IMR-90 (cell line): ENCODE measurements around the gene NETO2. TPM values are rescaled to one million over a fixed set of nuclear protein-coding genes. Genes with fewer than 3 reads are reported as not detected.

Experiments used
- ATAC-seq: fragments of 200-7000 bp; cut with Tn5 transposase; 2 replicates; pipeline ENCODE4 v1.9.1; 2020; ENCODE audit warnings: low read depth, mild to moderate bottlenecking, moderate library complexity
- BruUV-seq: library from RNA; stranded (reverse); fragments of 400-500 nt; replicated peaks from 2 replicates; lab custom pipeline; 2021; lab: Mats Ljungman, UMichigan
- CTCF ChIA-PET: fragments of 300-600 bp; formaldehyde crosslinking; extraction: SDS; loops from one replicate; lab custom pipeline; 2021; ENCODE audit warnings: antibody characterized with exemption; lab: Yijun Ruan, JAX
- POLR2A ChIA-PET: fragments of 300-600 bp; sonication (Branson Sonifier 250); formaldehyde crosslinking; loops from one replicate; lab custom pipeline; 2022; ENCODE audit warnings: antibody characterized with exemption; ENCODE audit not compliant: unreplicated experiment; lab: Charles Lee
- DNase-seq: peaks from one replicate; pipeline ENCODE4 v3.0.0; 2013
- H2AFZ ChIP-seq: replicated peaks from 2 replicates; pipeline ENCODE3; 2013; ENCODE audit warnings: low read length, mild to moderate bottlenecking; ENCODE audit not compliant: poor library complexity
- H2AK5ac ChIP-seq: 2 replicates; pipeline ENCODE4 v1.6.1; 2013; ENCODE audit warnings: low read depth, low read length, inconsistent platforms
- H2AK9ac ChIP-seq: replicated peaks from 2 replicates; pipeline ENCODE3; 2013; ENCODE audit warnings: mild to moderate bottlenecking, low read depth, low read length, moderate library complexity; ENCODE audit not compliant: poor library complexity
- H2BK120ac ChIP-seq: 2 replicates; pipeline ENCODE4 v1.6.1; 2013; ENCODE audit warnings: low read depth, low read length, inconsistent platforms
- H2BK15ac ChIP-seq: 3 replicates; pipeline ENCODE4 v1.6.1; 2013; ENCODE audit warnings: low read depth, low read length, inconsistent platforms
- H2BK20ac ChIP-seq: 2 replicates; pipeline ENCODE4 v1.6.1; 2013; ENCODE audit warnings: low read depth, mild to moderate bottlenecking, inconsistent platforms, low read length, moderate library complexity
- H2BK5ac ChIP-seq: 2 replicates; pipeline ENCODE4 v1.6.1; 2013; ENCODE audit warnings: mild to moderate bottlenecking, low read depth, low read length, inconsistent platforms; ENCODE audit not compliant: poor library complexity, severe bottlenecking
- H3K14ac ChIP-seq: replicated peaks from 2 replicates; pipeline ENCODE4 v1.6.1; 2013; ENCODE audit warnings: low read depth, low read length, inconsistent platforms
- H3K18ac ChIP-seq: 2 replicates; pipeline ENCODE4 v1.6.1; 2013; ENCODE audit warnings: low read depth, low read length, control low read depth
- H3K23ac ChIP-seq: 2 replicates; pipeline ENCODE4 v1.6.1; 2013; ENCODE audit warnings: low read depth, low read length, inconsistent platforms
- H3K27ac ChIP-seq: 2 replicates; pipeline ENCODE4 v1.5.1; 2013; ENCODE audit warnings: mild to moderate bottlenecking, control low read depth, low read length; ENCODE audit not compliant: insufficient read depth
- H3K27me3 ChIP-seq: 2 replicates; pipeline ENCODE4 v1.6.1; 2013; ENCODE audit warnings: low read length; ENCODE audit not compliant: control insufficient read depth, insufficient read depth
- H3K36me3 ChIP-seq: 2 replicates; pipeline ENCODE4 v1.6.1; 2013; ENCODE audit warnings: low read length, mixed read lengths; ENCODE audit not compliant: control insufficient read depth, insufficient read depth
- H3K4ac ChIP-seq: 2 replicates; pipeline ENCODE4 v1.6.1; 2013; ENCODE audit warnings: low read depth, low read length, inconsistent platforms
- H3K4me1 ChIP-seq: 2 replicates; pipeline ENCODE4 v1.6.1; 2013; ENCODE audit warnings: low read length, mixed read lengths; ENCODE audit not compliant: control insufficient read depth, insufficient read depth
- H3K4me2 ChIP-seq: 2 replicates; pipeline ENCODE4 v1.6.1; 2013; ENCODE audit warnings: low read depth, mild to moderate bottlenecking, control low read depth, low read length, moderate library complexity
- H3K4me3 ChIP-seq: 2 replicates; pipeline ENCODE4 v1.5.1; 2013; ENCODE audit warnings: low read depth, mild to moderate bottlenecking, control low read depth, low read length, moderate library complexity; ENCODE audit not compliant: insufficient read depth
- H3K56ac ChIP-seq: 2 replicates; pipeline ENCODE4 v1.6.1; 2013; ENCODE audit warnings: low read length, inconsistent platforms; ENCODE audit not compliant: insufficient read depth; ENCODE audit errors: extremely low read depth
- H3K79me1 ChIP-seq, 2 experiments: 2 replicates each; pipeline ENCODE4 v1.6.1; 2013; ENCODE audit warnings: low read length in 2 of 2, inconsistent platforms in 1 of 2, low read depth in 1 of 2
- H3K9ac ChIP-seq: 2 replicates; pipeline ENCODE4 v1.6.1; 2013; ENCODE audit warnings: low read depth, low read length, control low read depth
- H3K9me1 ChIP-seq: 2 replicates; pipeline ENCODE4 v1.6.1; 2013; ENCODE audit warnings: low read length, inconsistent platforms; ENCODE audit not compliant: insufficient read depth
- H3K9me3 ChIP-seq: 2 replicates; pipeline ENCODE4 v1.6.1; 2013; ENCODE audit warnings: low read length; ENCODE audit not compliant: control insufficient read depth, insufficient read depth
- H4K20me1 ChIP-seq: 2 replicates; pipeline ENCODE4 v1.6.1; 2013; ENCODE audit warnings: low read length, inconsistent platforms; ENCODE audit not compliant: insufficient read depth
- H4K5ac ChIP-seq: 2 replicates; pipeline ENCODE4 v1.6.1; 2013; ENCODE audit warnings: mild to moderate bottlenecking, low read depth, low read length, control low read depth
- H4K8ac ChIP-seq, 2 experiments: 2 replicates each; pipeline ENCODE4 v1.6.1; 2013; ENCODE audit warnings: low read depth in 2 of 2, low read length in 2 of 2, control low read depth in 1 of 2, inconsistent platforms in 1 of 2
- H4K91ac ChIP-seq: 2 replicates; pipeline ENCODE4 v1.6.1; 2013; ENCODE audit warnings: low read depth, low read length, inconsistent platforms; ENCODE audit not compliant: insufficient read depth
- BHLHE40 ChIP-seq: fragments of 150-350 bp; IDR thresholded peaks from 2 replicates; pipeline ENCODE4 v1.6.1; 2016; ENCODE audit warnings: mild to moderate bottlenecking, low read depth, low read length
- CEBPB ChIP-seq: IDR thresholded peaks from 2 replicates; pipeline ENCODE4 v1.6.1; 2012; ENCODE audit warnings: low read depth, low read length, improper control_type of control experiment
- CHD1 ChIP-seq: IDR thresholded peaks from 2 replicates; pipeline ENCODE4 v1.6.1; 2012; ENCODE audit warnings: low read depth, low read length, improper control_type of control experiment
- CTCF ChIP-seq: conservative IDR thresholded peaks from 2 replicates; pipeline ENCODE4 v1.5.1; 2012; ENCODE audit warnings: mild to moderate bottlenecking, low read depth, low read length, improper control_type of control experiment
- ELK1 ChIP-seq: fragments of 150-350 bp; IDR thresholded peaks from 2 replicates; pipeline ENCODE4 v1.6.1; 2016; ENCODE audit warnings: low read depth, mild to moderate bottlenecking, low read length, moderate library complexity, borderline replicate concordance
- FOS ChIP-seq: fragments of 150-350 bp; IDR thresholded peaks from 2 replicates; pipeline ENCODE4 v1.6.1; 2016; ENCODE audit warnings: low read depth, low read length
- MAFK ChIP-seq: IDR thresholded peaks from 2 replicates; pipeline ENCODE4 v1.6.1; 2012; ENCODE audit warnings: low read depth, low read length, improper control_type of control experiment
- MAZ ChIP-seq: IDR thresholded peaks from 2 replicates; pipeline ENCODE4 v1.6.1; 2012; ENCODE audit warnings: low read depth, mild to moderate bottlenecking, low read length, improper control_type of control experiment, moderate library complexity, borderline replicate concordance
- MXI1 ChIP-seq: IDR thresholded peaks from 2 replicates; pipeline ENCODE4 v1.6.1; 2012; ENCODE audit warnings: low read depth, mild to moderate bottlenecking, low read length, moderate library complexity, borderline replicate concordance
- RAD21 ChIP-seq: IDR thresholded peaks from 2 replicates; pipeline ENCODE4 v1.6.1; 2012; ENCODE audit warnings: low read length, improper control_type of control experiment
- RCOR1 ChIP-seq: IDR thresholded peaks from 2 replicates; pipeline ENCODE4 v1.6.1; 2012; ENCODE audit warnings: mild to moderate bottlenecking, low read length, improper control_type of control experiment; ENCODE audit not compliant: insufficient replicate concordance
- RFX5 ChIP-seq: IDR thresholded peaks from 2 replicates; pipeline ENCODE4 v1.8.0; 2012; ENCODE audit warnings: low read depth, mild to moderate bottlenecking, low read length, moderate library complexity
- SMC3 ChIP-seq: fragments of 150-350 bp; IDR thresholded peaks from 2 replicates; pipeline ENCODE4 v1.6.1; 2016; ENCODE audit warnings: low read depth, mild to moderate bottlenecking, antibody characterized with exemption, low read length, moderate library complexity
- WGBS, 2 experiments: methylation state at CpG; one replicate each; pipeline versions ENCODE4 v1.1.5 to v1.1.7; 2013; ENCODE audit warnings: missing lambda C conversion rate in 2 of 2; ENCODE audit not compliant: insufficient read length in 1 of 2; ENCODE audit errors: extremely low coverage in 2 of 2; 5-methylcytosine and 5-hydroxymethylcytosine counted together
- dilution Hi-C: fragments of 300-500 bp; cut with HindIII; formaldehyde crosslinking; loops from one replicate; pipeline ENCODE4 v1.14.3; 2018; ENCODE audit warnings: low sequenced_read_pairs; ENCODE audit not compliant: unreplicated experiment
- in situ Hi-C: fragments of 300-500 bp; cut with MboI; formaldehyde crosslinking; loops from 3 replicates; pipeline ENCODE4 v1.14.3; 2019; ENCODE audit warnings: low sequenced_read_pairs, inconsistent platforms, mixed read lengths
- intact Hi-C: fragments of 100-400 bp; cut with micrococcal nuclease; formaldehyde crosslinking; loops from 2 replicates; pipeline ENCODE4 v1.10.0; 2022
- polyA plus RNA-seq, 3 experiments: library from polyadenylated mRNA; depleted of rRNA; stranded (reverse); fragments of >200 nt; gene quantifications; 2 replicates each; pipeline ENCODE4 v1.2.3, GENCODE V29; 2012; ENCODE audit warnings: low replicate concordance in 1 of 3
- total RNA-seq: library from RNA; depleted of rRNA; stranded (reverse); fragments of >200 nt; gene quantifications from 2 replicates; pipeline ENCODE4 v1.2.3, GENCODE V29; 2012

Gene NETO2
- total and polyA plus RNA-seq, 2 of the 4 experiments (the other 2 are of a cell fraction) = 38.5 to 39.3 TPM

GRCh38 chr16:47045459-47045858 lies 98.3 kb downstream of the NETO2 start:
- H3K23ac ChIP-seq = no peak overlapping the region
- no TSS peak for BruUV-seq
- H2AK5ac ChIP-seq = no peak overlapping the region
- no peaks in the 10 kb centered on the region for H3K9me3 ChIP-seq
- DNase-seq (no peak), ATAC-seq (no peak)
- intact Hi-C loops = no loop called here
- CTCF ChIA-PET = interaction anchor here (2.7 kb wide), 1 partner anchor 8 kb away, joined by 11 read pairs; no protein-coding TSS in a partner anchor
- TF ChIP-seq SMC3 (no peak), CHD1 (no peak), FOS (no peak), RAD21 (no peak), ELK1 (no peak), RFX5 (no peak), RCOR1 (no peak), CEBPB (no peak), MAZ (no peak), BHLHE40 (no peak), CTCF (no peak), MXI1 (no peak), MAFK (no peak)
- no peak overlapping the region for H3K4me3 ChIP-seq
- H2BK15ac ChIP-seq = no peak overlapping the region
- H3K9me1 ChIP-seq = no peaks in the 10 kb centered on the region
- H4K5ac ChIP-seq = no peak overlapping the region
- H3K79me1 ChIP-seq = no peaks in the 10 kb centered on the region
- H4K20me1 ChIP-seq = no peaks in the 10 kb centered on the region
- POLR2A ChIA-PET = no interaction called here
- H3K27me3 ChIP-seq = peaks cover 11% of the 10 kb centered on the region; the same call in 1 of the 2 replicates
- no peak overlapping the region for H4K8ac ChIP-seq
- no peaks in the 10 kb centered on the region for H3K4me1 ChIP-seq
- H3K9ac ChIP-seq = no peak overlapping the region
- in situ Hi-C loops = no loop called here
- no peak overlapping the region for H2AFZ ChIP-seq
- H2BK20ac ChIP-seq = no peak overlapping the region
- H2BK5ac ChIP-seq = no peak overlapping the region
- H3K4me2 ChIP-seq = no peak overlapping the region
- no peak overlapping the region for H2BK120ac ChIP-seq
- no peak overlapping the region for H3K14ac ChIP-seq
- dilution Hi-C loops = no loop called here
- no peak overlapping the region for H2AK9ac ChIP-seq
- no peak overlapping the region for H3K18ac ChIP-seq
- H4K91ac ChIP-seq = no peak overlapping the region
- no peak overlapping the region for H3K56ac ChIP-seq
- H3K36me3 ChIP-seq = no peaks in the 10 kb centered on the region
- WGBS, 2 experiments = no CpG with 5 or more reads among the region's 3 CpGs
- H3K27ac ChIP-seq = no peak overlapping the region
- H3K4ac ChIP-seq = no peak overlapping the region
